H9 (cell line): ENCODE data around the gene ABHD17B. TPM values are rescaled to one million over a fixed set of nuclear protein-coding genes. Genes with fewer than 3 reads are reported as not detected.

Source experiments
- DNase-seq: peaks from one replicate; pipeline ENCODE4 v3.0.0-alpha.2; 2017
- H2AFZ ChIP-seq: one replicate; pipeline ENCODE4 v1.6.1; 2013; ENCODE audit warnings: mild to moderate bottlenecking, low read length, control low read depth, moderate library complexity
- H2AK5ac ChIP-seq: 2 replicates; pipeline ENCODE4 v1.6.1; 2013; ENCODE audit warnings: low read length, control low read depth, mixed read lengths; ENCODE audit not compliant: insufficient read length
- H2BK120ac ChIP-seq: one replicate; pipeline ENCODE4 v1.6.1; 2013; ENCODE audit warnings: low read depth, mild to moderate bottlenecking, low read length, control low read depth, inconsistent platforms; ENCODE audit not compliant: poor library complexity, severe bottlenecking
- H2BK12ac ChIP-seq: 2 replicates; pipeline ENCODE4 v1.6.1; 2013; ENCODE audit warnings: low read length, control low read depth, mixed read lengths, low read depth; ENCODE audit not compliant: insufficient read length
- H2BK15ac ChIP-seq: 2 replicates; pipeline ENCODE4 v1.6.1; 2013; ENCODE audit warnings: low read depth, low read length, control low read depth
- H2BK20ac ChIP-seq: one replicate; pipeline ENCODE4 v1.6.1; 2013; ENCODE audit warnings: low read depth, mild to moderate bottlenecking, low read length, control low read depth, inconsistent platforms; ENCODE audit not compliant: poor library complexity, severe bottlenecking
- H2BK5ac ChIP-seq: 2 replicates; pipeline ENCODE4 v1.6.1; 2013; ENCODE audit warnings: low read length, control low read depth, mixed read lengths; ENCODE audit not compliant: insufficient read length
- H3K14ac ChIP-seq: 2 replicates; pipeline ENCODE4 v1.6.1; 2013; ENCODE audit warnings: low read length, control low read depth; ENCODE audit not compliant: insufficient read depth
- H3K18ac ChIP-seq: 2 replicates; pipeline ENCODE4 v1.6.1; 2013; ENCODE audit warnings: low read depth, mild to moderate bottlenecking, mixed read lengths, low read length, control low read depth; ENCODE audit not compliant: insufficient read length
- H3K23ac ChIP-seq: 2 replicates; pipeline ENCODE4 v1.6.1; 2013; ENCODE audit warnings: low read length, control low read depth, mixed read lengths, low read depth; ENCODE audit not compliant: insufficient read length
- H3K23me2 ChIP-seq: 2 replicates; pipeline ENCODE4 v1.6.1; 2013; ENCODE audit warnings: low read depth, mild to moderate bottlenecking, mixed read lengths, low read length, control low read depth; ENCODE audit not compliant: insufficient read length, poor library complexity, severe bottlenecking
- H3K27ac ChIP-seq: 2 replicates; pipeline ENCODE4 v1.5.1; 2013; ENCODE audit warnings: low read length, control low read depth, mixed read lengths, low read depth; ENCODE audit not compliant: insufficient read length
- H3K27me3 ChIP-seq: 2 replicates; pipeline ENCODE4 v1.6.1; 2013; ENCODE audit warnings: low read length, control low read depth, inconsistent platforms; ENCODE audit not compliant: insufficient read depth
- H3K4ac ChIP-seq: 2 replicates; pipeline ENCODE4 v1.6.1; 2013; ENCODE audit warnings: low read depth, mild to moderate bottlenecking, control low read depth, inconsistent platforms, low read length, moderate library complexity
- H3K4me1 ChIP-seq: 2 replicates; pipeline ENCODE4 v1.6.1; 2013; ENCODE audit warnings: low read length, control low read depth, inconsistent platforms; ENCODE audit not compliant: insufficient read depth
- H3K4me2 ChIP-seq: 2 replicates; pipeline ENCODE4 v1.6.1; 2013; ENCODE audit warnings: low read length, control low read depth, mixed read lengths; ENCODE audit not compliant: insufficient read length, insufficient read depth
- H3K56ac ChIP-seq: 2 replicates; pipeline ENCODE4 v1.6.1; 2013; ENCODE audit warnings: low read depth, mild to moderate bottlenecking, mixed read lengths, low read length, control low read depth; ENCODE audit not compliant: insufficient read length
- H3K79me1 ChIP-seq: 2 replicates; pipeline ENCODE4 v1.6.1; 2013; ENCODE audit warnings: low read depth, mild to moderate bottlenecking, moderate library complexity, low read length, control low read depth, inconsistent platforms; ENCODE audit not compliant: insufficient read depth, poor library complexity, severe bottlenecking
- H3K79me2 ChIP-seq: 2 replicates; pipeline ENCODE4 v1.6.1; 2013; ENCODE audit warnings: low read length, control low read depth, inconsistent platforms; ENCODE audit not compliant: insufficient read depth
- H3K9ac ChIP-seq: 2 replicates; pipeline ENCODE4 v1.6.1; 2013; ENCODE audit warnings: low read length, control low read depth, mixed read lengths; ENCODE audit not compliant: insufficient read length; ENCODE audit errors: extremely low read depth
- H3K9me3 ChIP-seq: one replicate; pipeline ENCODE4 v1.6.1; 2013; ENCODE audit warnings: low read depth, low read length, inconsistent platforms; ENCODE audit not compliant: control insufficient read depth
- H3T11ph ChIP-seq: one replicate; pipeline ENCODE4 v1.6.1; 2013; ENCODE audit warnings: mild to moderate bottlenecking, low read length, control low read depth, inconsistent platforms
- H4K20me1 ChIP-seq: one replicate; pipeline ENCODE4 v1.6.1; 2013; ENCODE audit not compliant: control insufficient read depth, insufficient read length, insufficient read depth
- H4K5ac ChIP-seq: 2 replicates; pipeline ENCODE4 v1.6.1; 2013; ENCODE audit warnings: low read depth, mild to moderate bottlenecking, mixed read lengths, low read length, control low read depth; ENCODE audit not compliant: insufficient read length
- H4K8ac ChIP-seq: replicated peaks from 2 replicates; pipeline ENCODE4 v1.6.1; 2013; ENCODE audit warnings: low read length, control low read depth, mixed read lengths, low read depth; ENCODE audit not compliant: insufficient read length
- H4K91ac ChIP-seq: 2 replicates; pipeline ENCODE4 v1.6.1; 2013; ENCODE audit warnings: low read depth, mild to moderate bottlenecking, moderate library complexity, mixed read lengths, low read length, control low read depth; ENCODE audit not compliant: insufficient read length
- H3K27ac Mint-ChIP-seq, 3 experiments: 2 replicates in 2 of 3; 3 replicates in 1 of 3; pipeline ENCODE4 v1.8.0; 2020 to 2021; ENCODE audit warnings: mixed read lengths in 3 of 3, mild to moderate bottlenecking in 1 of 3, moderate library complexity in 1 of 3
- H3K27me3 Mint-ChIP-seq: 2 replicates; pipeline ENCODE4 v1.8.0; 2021; ENCODE audit warnings: low read depth, mild to moderate bottlenecking, moderate library complexity, mixed read lengths
- H3K36me3 Mint-ChIP-seq, 3 experiments: 2 replicates in 2 of 3; 3 replicates in 1 of 3; pipeline ENCODE4 v1.8.0; 2020 to 2021; ENCODE audit warnings: low read depth in 3 of 3, mixed read lengths in 3 of 3; ENCODE audit not compliant: insufficient read depth in 1 of 3
- H3K4me1 Mint-ChIP-seq, 2 experiments: 2 replicates each; pipeline ENCODE4 v1.8.0; 2020; ENCODE audit warnings: mixed read lengths in 2 of 2
- H3K4me3 Mint-ChIP-seq, 2 experiments: 2 replicates in 1 of 2; 3 replicates in 1 of 2; pipeline ENCODE4 v1.8.0; 2020 to 2021; ENCODE audit warnings: mild to moderate bottlenecking in 2 of 2, mixed read lengths in 2 of 2, moderate library complexity in 1 of 2
- H3K9me3 Mint-ChIP-seq, 2 experiments: 2 replicates in 1 of 2; 3 replicates in 1 of 2; pipeline ENCODE4 v1.8.0; 2020; ENCODE audit warnings: mild to moderate bottlenecking in 2 of 2, mixed read lengths in 2 of 2, moderate library complexity in 1 of 2
- CTCF ChIP-seq: fragments of 200-600 bp; sonication (generic); conservative IDR thresholded peaks from 3 replicates; pipeline ENCODE4 v1.8.0; 2021; ENCODE audit warnings: antibody characterized with exemption, mild to moderate bottlenecking
- WGBS: extraction: QIAGEN DNeasy Blood & Tissue Kit; methylation state at CpG from one replicate; pipeline ENCODE4 v1.1.7; 2013; ENCODE audit warnings: missing lambda C conversion rate, low lambda C conversion rate, mixed read lengths; ENCODE audit not compliant: insufficient read length; ENCODE audit errors: extremely low coverage; 5-methylcytosine and 5-hydroxymethylcytosine counted together
- total RNA-seq: library from RNA; stranded (reverse); gene quantifications from 2 replicates; pipeline ENCODE4 v1.2.1, GENCODE V29; 2021

Gene ABHD17B
- total RNA-seq, 1 experiment from 2014 or later, result 67.6 TPM

DNA sequence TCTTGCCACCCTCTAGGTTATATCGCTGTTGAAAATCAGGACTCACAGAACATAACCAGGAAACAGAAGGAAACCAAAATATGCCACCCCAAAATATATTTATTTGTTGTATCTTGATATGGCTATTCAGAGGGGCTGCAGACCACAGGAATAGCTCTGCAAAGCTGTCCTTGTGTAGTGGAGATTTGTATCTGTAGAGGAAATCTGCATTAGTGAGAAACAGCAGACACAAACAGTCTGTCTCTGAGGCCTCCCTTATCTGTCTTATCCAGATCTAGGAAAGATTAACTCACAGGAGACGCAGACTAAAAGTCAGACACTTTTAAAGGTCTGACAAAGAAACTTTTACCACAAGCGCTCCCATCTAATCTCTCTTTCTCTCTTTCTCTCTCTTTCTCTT lies 88.5 kb downstream of the ABHD17B start:
- Histone ChIP-seq H3K4me2 (no peak overlapping the region), H2AFZ (no peak overlapping the region), H3K4me1 (no peaks in the 10 kb centered on the region), H2BK12ac (no peak overlapping the region), H3K56ac (no peak overlapping the region), H3K4ac (no peak overlapping the region), H3K23ac (no peak overlapping the region), H3K27ac (no peak overlapping the region), H4K91ac (no peak overlapping the region), H3K14ac (no peak overlapping the region), H2BK20ac (no peak overlapping the region), H3K27me3 (no peaks in the 10 kb centered on the region), H2BK120ac (no peak overlapping the region), H4K20me1 (no peaks in the 10 kb centered on the region), H4K8ac (no peak overlapping the region), H3K23me2 (no peaks in the 10 kb centered on the region), H2AK5ac (no peak overlapping the region), H2BK5ac (no peak overlapping the region), H3K79me1 (no peaks in the 10 kb centered on the region), H2BK15ac (no peak overlapping the region), H3K9me3 (no peaks in the 10 kb centered on the region), H3K18ac (no peak overlapping the region), H3K79me2 (no peaks in the 10 kb centered on the region), H4K5ac (no peak overlapping the region), H3T11ph (no peak overlapping the region), H3K9ac (no peak overlapping the region)
- no peaks in the 10 kb centered on the region for H3K27me3 Mint-ChIP-seq
- peaks cover 30 to 36% of the 10 kb centered on the region in 2 experiments for H3K4me1 Mint-ChIP-seq
- H3K9me3 Mint-ChIP-seq, result no peaks in the 10 kb centered on the region
- peak overlapping the region in 2 of 3 experiments; percentile 30 to 35; a peak in 3 of 7 replicates for H3K27ac Mint-ChIP-seq
- WGBS, result no CpG with 5 or more reads among the region's 3 CpGs
- no peaks in the 10 kb centered on the region for H3K36me3 Mint-ChIP-seq
- no peak for TF ChIP-seq CTCF
- peak overlapping the region in 1 of 2 experiments; percentile 6; a peak in 1 of 5 replicates for H3K4me3 Mint-ChIP-seq
- no peak for DNase-seq
